Measurements from ENCODE around the gene PRKAG2.
"Not testable (repeated sequence)": the region's sequence is repeated elsewhere in the genome, so short reads cannot be mapped to it uniquely, and the experiment has no call there.

Gene PRKAG2

GRCh38 chr7:151876899-151877777 lies at the start of gene PRKAG2:
Gene PRKAG2 (minus strand): TSS chr7:151877115. CDS start chr7:151876620, 495 bp downstream.
- no peak for DNase-seq (ENCODE audit: low read depth in 2 of 2)

- DNase-seq (ENCODE audit: low read depth in 2 of 2): no peak
These were observed 49.4 kb upstream of the PRKAG2 start for GRCh38 chr7:151926336-151926712.

GRCh38 chr7:151925446-151926335 lies 48.8 kb upstream of the PRKAG2 start:
- DNase-seq (ENCODE audit: low read depth in 2 of 2): no peak

GRCh38 chr7:151924508-151924907 lies 47.6 kb upstream of the PRKAG2 start:
- DNase-seq (ENCODE audit: low read depth in 2 of 2): no peak

- no peak for DNase-seq (ENCODE audit: low read depth in 2 of 2)
These were observed 47.1 kb upstream of the PRKAG2 start for GRCh38 chr7:151924001-151924400.

- no peak for DNase-seq (ENCODE audit: low read depth in 2 of 2)
These were observed 46.4 kb upstream of the PRKAG2 start for GRCh38 chr7:151923097-151923876.

GRCh38 chr7:151921451-151921850 lies 44.5 kb upstream of the PRKAG2 start:
- no peak for DNase-seq (ENCODE audit: low read depth in 2 of 2)

GRCh38 chr7:151920488-151920887 lies 43.6 kb upstream of the PRKAG2 start:
- DNase-seq (ENCODE audit: low read depth in 2 of 2): no peak

- DNase-seq (ENCODE audit: low read depth in 2 of 2): no peak
These were observed 42.7 kb upstream of the PRKAG2 start for GRCh38 chr7:151919595-151919994.

GRCh38 chr7:151918510-151918843 lies 41.6 kb upstream of the PRKAG2 start:
- no peak for DNase-seq (ENCODE audit: low read depth in 2 of 2)

GRCh38 chr7:151917791-151918509 lies 41.0 kb upstream of the PRKAG2 start:
- DNase-seq (ENCODE audit: low read depth in 2 of 2): no peak

- no peak for DNase-seq (ENCODE audit: low read depth in 2 of 2)
These were observed 37.1 kb upstream of the PRKAG2 start for GRCh38 chr7:151914051-151914450.

- DNase-seq (ENCODE audit: low read depth in 2 of 2): not testable (repeated sequence)
These were observed 33.7 kb upstream of the PRKAG2 start for GRCh38 chr7:151910655-151911054.

GRCh38 chr7:151907115-151907514 lies 30.2 kb upstream of the PRKAG2 start:
- not testable (repeated sequence) for DNase-seq (ENCODE audit: low read depth in 2 of 2)

GRCh38 chr7:151905766-151906165 lies 28.9 kb upstream of the PRKAG2 start:
- no peak for DNase-seq (ENCODE audit: low read depth in 2 of 2)

- DNase-seq (ENCODE audit: low read depth in 2 of 2): no peak
These were observed 28.4 kb upstream of the PRKAG2 start for GRCh38 chr7:151905353-151905752.

- no peak for DNase-seq (ENCODE audit: low read depth in 2 of 2)
These were observed 27.4 kb upstream of the PRKAG2 start for GRCh38 chr7:151904270-151904669.

- no peak for DNase-seq (ENCODE audit: low read depth in 2 of 2)
These were observed 26.5 kb upstream of the PRKAG2 start for GRCh38 chr7:151903249-151904032.

- no peak for DNase-seq (ENCODE audit: low read depth in 2 of 2)
These were observed 25.4 kb upstream of the PRKAG2 start for GRCh38 chr7:151902311-151902710.

GRCh38 chr7:151901828-151902227 lies 24.9 kb upstream of the PRKAG2 start:
- no peak for DNase-seq (ENCODE audit: low read depth in 2 of 2)

Data from fibroblast of skin of left quadriceps (primary cell).